SIG-M5 (cell line): ENCODE data around the gene MCCC1.
"Not testable (repeated sequence)": the region's sequence is repeated elsewhere in the genome, so short reads cannot be mapped to it uniquely, and the experiment has no call there.

ENCODE experiments used
- DNase-seq: peaks from one replicate; lab custom pipeline; 2025; lab: John Stamatoyannopoulos, UW

MCCC1 gene

DNA sequence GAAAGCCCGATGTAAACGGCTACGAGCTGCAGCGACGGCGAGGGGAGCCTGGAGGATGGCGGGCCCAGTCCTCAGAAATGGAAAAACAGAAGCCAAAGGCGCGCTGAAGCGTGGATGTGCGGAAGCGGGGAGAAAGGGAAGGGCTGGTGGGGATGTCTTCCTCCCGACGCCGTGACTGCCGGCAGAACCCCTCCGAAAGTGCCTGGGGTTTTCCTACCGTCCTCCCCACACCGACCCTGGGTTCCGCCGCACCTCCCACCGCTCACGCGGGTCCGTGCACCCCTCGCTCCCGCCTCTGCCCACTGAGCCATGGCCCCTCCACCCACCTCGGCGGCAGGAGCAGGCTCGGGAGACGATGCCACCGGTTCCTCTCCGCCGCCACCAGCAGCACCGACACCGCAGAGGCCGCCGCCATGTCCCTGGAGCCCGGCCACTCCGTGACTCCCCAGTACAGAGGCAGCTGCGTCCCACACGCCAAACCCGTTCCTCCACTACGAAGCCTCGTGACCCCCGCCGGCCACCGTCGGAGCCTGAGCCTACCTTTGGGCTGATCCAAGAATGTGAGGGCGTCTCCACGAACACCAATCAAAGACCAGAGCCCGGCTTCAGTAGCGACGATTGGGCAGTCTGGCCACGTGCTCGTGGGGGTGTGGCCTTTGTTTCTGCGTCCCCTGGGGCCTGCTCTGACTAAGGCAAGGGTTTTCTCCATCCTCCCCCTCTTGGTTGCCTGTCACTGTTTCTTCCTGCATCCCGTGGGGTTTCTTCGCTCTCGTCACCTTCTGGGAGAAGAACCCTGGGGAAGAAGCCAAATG, at the start of gene MCCC1:
MCCC1 (minus strand) TSS at position 471 of the 812 bp plus-strand sequence; CDS start at position 415, 56 bp downstream.
- DNase-seq = peak; percentile 98

DNA sequence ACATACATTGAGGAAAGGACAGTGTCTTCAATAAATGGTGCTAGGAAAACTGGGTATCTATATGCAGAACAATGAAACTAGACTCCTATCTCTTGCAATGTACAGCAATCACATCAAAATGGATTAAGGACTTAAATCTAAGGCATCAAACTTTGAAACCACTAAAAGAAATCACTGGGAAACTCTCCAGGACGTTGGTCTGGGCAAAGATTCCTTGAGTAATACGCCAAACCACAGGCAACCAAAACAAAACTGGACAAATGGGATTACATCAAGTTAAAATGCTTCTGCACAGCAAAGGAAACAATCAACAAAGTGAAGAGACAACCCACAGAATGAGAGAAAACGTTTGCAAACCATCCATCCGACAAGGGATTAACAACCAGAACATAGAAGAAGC, 48.8 kb upstream of the MCCC1 start:
- no peak for DNase-seq

DNA sequence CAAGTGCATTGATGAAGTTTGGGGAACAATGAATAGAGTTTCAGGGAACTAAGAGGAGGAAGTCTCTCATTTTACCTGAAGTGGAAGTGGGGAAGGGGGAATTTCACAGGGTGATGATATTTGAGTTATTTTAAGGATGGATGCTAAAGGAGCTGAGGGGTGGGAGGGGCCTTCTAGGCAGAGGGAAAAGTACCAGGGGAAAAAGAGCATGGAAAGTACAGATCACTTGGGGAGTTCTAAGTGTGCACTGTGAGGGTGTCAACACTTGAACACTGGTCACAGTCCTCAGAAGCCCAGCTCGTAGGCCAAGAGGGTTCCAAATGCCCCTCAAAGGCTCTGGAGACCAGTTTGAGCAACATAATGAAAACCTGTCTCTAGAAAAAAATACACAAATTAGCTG, 45.1 kb upstream of the MCCC1 start:
- no peak for DNase-seq

DNA sequence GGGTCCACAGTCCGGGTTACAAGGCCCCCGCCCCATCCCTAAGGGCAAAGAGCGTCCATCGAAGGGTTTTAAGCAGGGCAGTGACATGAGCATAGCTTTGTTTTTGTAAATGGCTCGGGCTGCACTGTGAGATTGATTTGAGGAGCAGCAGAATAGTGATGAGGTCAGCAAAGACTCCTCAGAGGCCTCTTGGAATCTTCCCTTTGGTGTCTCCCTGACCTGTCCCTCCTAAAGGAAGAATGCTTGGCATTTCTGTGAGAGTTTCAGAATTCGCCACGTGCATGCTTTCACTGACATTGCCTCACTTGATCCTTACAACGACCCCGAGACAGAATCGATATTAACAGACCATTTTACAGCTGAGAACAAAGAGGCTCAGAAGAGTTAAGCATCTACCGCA, 42.9 kb upstream of the MCCC1 start:
- DNase-seq = no peak

DNA sequence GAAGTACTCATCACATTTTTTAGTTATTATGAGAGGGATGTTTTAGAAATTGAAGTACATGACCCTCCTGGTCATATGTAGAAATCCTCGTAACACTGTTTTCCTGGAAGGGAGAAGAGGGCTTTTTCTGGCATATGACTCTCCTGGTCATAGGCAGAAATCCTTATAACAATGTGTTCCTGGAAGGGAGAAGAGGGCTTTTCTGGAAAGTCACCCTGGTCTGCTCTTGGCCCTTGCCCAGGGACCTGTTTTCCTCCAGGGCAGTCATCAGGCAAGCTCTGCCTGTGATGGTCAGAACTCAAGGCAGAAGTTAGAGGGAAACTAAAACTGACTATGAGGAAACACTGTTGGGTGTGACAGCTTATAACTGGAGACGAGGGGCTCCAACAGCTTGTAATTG, 35.5 kb upstream of the MCCC1 start:
- DNase-seq = no peak

DNA sequence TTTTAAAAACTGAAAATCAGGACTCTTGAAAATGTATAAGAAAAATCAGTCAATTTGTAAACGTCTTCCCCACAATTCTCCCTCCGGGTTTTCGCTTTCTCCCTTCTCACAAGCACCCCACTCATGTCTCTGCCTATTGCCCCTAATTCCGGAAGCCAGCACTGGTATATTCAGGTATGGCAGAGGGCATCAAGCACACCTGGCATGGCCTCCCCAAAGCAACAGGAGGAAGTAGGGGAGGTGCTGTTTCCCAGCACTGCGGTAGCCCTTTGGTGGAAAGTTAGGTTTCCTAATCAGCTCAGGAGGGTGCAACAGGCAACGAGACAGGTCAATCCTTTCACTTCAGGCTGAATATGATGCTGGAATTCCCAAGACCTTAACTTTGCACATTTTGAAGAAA, 33.1 kb upstream of the MCCC1 start:
- no peak for DNase-seq

DNA sequence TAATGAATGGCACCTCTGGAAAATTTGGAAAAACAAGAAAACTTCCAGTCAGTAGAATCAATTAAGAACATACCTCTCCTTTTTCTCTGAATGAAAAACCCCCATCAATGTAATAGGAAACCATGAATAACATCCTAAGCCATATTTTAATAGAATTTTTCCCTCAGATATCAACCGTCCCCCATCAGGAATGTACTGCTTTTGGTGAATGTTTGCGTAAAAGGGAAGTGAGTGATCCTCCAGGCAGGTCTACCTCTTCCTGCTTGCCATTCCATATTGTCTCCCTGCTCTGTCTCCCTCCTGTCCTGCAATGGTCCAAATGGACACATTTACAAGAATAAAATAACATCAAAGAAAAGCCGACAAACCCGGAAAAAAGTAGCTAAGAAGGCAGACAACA, 32.4 kb upstream of the MCCC1 start:
- no peak for DNase-seq

DNA sequence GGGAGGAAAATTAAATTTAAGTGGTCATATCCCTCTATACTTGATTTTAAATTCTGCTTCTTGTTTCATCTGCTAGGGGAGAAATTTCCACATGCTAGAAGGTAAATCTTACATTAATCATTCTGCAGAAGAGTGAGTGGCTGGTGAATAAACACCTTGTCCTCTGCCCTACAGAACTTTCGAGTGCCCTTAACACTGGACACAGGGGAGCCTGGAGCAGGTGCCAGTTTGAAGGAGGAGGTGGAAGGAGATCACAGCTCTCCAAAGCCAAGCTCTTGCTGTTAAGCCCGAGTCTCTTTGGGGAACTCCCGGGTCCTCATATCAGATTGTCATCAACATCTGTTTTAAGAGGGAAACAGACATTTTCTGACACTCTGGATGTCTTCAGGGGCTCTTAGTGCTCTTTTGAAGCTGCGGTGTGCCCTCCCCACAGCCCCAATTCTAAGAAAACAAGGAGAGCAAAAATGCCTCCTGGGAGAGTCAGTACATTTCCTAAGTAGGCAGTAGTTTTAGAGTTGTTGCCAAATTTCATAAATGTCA, 32.0 kb upstream of the MCCC1 start:
- no peak for DNase-seq

DNA sequence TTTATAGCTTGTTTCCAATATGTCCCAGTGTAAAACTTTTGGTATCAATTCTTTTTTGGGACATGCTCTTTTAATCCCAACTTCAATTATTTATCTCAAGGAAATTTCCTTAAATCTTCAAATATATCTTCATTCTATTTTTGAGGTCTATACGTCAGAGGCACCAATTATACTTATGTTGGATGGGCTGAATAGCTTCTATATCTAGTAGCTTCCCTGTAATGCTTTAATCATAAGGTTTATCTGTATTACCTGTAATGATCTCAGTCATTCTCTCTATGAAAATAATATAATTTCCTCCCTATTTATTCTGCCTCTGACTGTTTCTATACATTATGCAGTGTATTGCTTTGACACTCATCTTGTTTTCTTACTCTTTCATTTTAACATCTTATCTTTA, 29.9 kb upstream of the MCCC1 start:
- no peak for DNase-seq

DNA sequence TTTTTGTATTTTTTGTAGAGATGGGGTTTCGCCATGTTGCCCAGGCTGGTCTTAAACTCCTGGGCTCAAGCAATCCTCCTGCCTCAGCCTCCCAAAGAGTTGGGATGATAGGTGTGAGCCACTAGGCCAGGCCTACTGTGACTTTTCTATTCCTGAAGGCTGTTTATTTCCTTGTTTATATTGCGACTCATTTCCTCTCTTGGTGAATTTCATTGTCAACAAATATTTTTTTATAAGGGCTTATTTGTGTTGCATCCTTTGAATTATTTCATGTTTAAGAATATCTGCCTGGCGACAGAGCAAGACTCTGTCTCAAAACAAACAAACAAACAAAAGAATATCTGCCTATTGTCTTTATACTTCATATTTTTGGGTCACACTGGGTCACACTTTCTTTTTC, 29.4 kb upstream of the MCCC1 start:
- DNase-seq = no peak

DNA sequence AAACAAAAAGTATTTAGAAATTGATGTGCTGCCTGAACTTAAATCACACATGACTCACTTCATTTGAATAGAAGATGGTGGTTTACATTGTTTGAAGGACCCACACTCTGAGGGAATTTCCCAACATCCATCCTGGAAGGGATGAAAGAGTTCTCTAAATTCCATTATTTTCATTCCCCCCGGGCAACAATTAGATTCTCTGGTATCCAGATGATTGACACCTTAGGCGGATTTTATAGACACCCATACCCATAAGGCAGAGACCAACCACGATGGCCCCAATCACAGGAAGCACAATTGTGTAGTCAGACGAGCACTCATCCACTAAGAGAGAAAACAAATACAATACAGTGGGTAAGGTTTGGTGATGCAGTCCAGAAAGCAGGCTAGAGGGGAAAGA, 24.6 kb upstream of the MCCC1 start:
- no peak for DNase-seq

DNA sequence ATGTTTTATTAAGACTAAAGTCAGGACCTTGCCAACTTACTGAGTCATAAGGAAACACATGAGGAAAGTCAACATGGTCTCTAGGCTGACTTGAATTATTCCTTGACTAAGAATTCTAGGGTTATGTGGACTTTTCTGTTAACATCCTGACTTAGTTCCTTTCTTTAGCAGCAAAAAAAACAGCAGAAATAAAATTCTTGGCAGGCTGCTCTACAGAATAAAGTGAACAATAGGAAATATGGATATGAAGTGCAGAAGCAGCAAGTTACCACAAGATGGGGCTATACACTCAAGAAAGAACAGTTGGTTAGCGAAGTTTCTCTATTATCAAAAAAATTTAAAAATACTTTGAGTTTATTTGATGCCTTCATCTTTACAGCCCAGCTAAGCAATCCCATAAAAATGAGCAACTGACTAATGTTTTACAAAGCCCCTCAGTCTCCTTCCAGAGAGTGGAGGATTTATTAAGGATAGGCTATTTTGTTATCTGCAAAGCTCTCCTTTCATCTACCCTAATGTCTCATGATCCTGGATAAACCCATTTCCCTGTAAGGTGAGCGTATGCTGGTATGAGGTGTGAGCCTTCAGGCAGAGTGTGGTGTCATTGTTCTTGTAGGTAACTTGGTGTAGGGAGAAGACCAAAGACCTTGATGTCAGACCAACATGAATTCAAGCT, 23.1 kb upstream of the MCCC1 start:
- DNase-seq = peak; percentile 18

DNA sequence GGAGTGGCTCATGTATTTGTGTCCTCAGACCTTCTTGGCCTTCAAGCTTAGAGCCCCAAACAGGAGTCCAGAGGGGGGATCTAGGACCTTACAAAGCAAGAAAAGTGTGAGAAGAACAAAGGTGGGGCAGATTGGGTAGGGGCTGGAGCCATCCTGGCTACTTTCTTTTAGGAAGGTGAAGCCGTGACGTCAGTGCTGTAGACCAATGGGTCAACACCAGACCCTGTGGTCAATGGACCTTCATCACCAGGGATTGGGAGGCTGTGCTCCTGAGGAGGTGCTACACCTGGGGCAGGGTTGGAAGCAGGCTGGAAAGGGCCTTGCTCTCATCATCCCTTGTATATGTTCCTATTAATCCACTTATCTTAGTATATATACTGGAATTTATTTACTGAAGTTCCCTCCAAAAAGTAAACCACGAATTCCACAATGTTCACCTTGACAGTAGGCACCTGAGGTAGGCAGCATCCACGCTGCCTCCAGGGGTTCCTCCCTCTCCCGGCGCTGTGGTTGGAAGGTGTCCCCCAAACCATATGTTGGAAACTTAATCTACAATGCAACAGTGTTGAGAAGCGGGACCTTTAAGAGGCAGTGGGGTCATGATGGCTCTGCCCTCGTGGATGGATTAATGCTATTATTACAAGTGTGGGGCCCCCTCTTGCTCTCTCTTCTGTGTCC, 21.4 kb upstream of the MCCC1 start:
- DNase-seq = no peak

DNA sequence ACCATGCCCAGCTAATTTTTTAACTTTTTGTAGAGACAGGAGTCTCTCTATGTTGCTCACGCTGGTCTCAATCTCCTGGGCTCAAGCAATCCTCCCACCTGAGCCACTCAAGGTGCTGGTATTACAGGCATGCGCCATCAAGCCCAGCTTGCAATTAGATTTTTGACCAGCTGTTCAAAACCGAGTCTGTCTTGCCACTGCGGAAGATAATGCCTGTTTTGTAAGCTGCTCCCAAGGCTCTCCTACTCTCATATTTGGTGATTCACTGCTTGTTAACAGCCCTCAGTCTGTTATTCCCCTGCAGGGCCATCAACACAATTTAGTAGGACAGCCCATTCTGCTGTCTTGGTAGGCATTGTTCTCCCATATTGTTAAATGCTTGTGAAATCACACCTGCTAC, 17.8 kb upstream of the MCCC1 start:
- no peak for DNase-seq

DNA sequence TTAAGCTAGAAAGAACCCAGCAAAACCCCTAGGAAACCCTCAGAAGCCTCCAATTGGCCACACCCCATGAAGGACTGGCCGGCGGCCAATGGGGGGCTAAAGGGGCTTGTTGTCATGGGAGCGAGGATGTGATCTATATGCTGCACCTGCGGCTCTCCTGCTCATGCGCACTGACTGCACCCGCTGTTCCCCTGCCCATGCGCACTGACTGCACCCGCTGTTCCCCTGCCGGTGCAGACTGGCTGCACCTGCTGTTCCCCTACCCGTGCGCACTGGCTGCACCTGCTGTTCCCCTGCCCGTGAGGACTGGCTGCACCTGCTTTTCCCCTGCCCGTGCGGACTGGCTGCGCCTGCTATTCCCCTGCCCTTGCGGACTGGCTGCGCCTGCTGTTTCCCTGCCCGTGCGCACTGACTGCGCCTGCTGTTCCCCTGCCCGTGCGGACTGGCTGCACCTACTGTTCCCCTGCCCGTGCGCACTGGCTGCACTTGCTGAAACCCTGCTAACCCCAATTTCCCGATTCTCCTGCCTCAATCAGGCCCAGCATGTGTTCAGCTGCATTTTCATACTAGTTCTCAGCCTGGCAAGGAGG, 16.8 kb upstream of the MCCC1 start:
- DNase-seq = no peak

DNA sequence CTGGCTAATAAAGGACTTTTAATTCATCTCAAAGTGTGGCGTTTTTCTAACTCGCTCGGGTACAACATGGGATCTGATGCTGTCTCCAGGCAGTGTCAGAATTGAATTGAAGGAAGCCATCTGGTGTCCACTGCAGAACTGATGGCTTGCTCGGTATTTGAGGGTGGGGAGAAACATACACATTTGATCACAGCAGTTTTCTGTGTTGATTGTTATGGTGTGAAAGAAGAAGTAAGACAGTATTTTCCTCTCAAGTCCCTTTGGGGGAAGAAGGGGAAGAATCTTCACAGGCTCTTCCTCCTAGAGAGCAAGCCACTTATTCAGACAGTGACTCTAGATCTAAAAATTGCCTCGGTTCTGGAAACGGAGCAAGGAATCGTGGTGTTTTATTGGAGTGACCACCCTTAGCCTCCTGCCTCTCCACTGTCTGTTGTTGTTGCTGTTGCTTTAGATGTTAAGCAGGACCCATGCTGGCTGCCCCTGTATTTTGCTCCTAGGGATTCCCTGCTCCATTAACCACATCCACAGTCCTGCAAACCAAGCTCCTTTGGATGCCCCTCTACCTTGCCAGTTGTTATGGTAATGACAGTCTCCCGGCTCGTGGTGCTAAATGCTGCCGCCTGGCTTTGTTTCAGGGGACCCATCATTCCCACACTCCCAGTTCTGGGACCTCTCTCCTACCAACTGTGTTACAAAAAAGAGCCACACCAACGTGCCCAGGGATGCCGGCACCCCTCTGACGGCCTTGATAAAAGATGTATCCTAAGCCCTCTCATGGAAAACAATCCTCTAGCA, 15.3 kb upstream of the MCCC1 start:
- DNase-seq = no peak

DNA sequence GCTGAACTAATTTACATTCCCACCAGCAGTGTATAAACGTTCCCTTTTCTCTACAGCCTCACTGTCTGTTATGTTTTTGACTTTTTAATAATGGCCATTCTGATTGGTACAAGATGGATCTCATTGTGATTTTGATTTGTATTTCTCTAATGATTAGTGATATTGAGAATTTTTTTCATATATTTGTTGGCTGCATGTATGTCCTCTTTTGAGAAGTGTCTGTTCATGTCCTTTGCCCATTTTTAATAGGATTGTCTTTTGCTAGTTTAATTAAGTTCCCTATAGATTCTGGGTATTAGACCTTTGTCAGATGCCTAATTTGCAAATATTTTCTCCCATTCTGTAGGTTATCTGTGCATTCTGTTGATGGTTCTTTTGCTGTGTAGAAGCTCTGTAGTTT, 10.6 kb upstream of the MCCC1 start:
- DNase-seq = not testable (repeated sequence)

DNA sequence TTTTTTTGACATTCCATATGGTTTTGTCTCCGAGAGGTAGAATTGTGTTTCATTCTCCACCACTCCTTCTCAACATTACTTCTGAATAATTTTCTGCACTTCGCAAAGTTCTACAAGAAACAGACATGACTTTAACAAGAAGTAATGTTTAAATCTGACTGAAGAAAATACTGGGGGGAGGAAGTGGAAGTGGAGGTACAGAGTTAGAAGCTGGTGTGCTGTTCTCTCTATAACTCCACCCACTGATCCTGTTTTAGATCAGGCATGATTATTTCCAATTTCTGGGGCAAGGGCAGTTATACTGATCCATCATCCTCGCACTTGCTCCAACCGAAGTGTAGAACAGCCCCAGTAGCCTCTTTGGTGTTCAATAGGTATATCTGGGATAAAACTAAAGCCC, 9.2 kb upstream of the MCCC1 start:
- no peak for DNase-seq

DNA sequence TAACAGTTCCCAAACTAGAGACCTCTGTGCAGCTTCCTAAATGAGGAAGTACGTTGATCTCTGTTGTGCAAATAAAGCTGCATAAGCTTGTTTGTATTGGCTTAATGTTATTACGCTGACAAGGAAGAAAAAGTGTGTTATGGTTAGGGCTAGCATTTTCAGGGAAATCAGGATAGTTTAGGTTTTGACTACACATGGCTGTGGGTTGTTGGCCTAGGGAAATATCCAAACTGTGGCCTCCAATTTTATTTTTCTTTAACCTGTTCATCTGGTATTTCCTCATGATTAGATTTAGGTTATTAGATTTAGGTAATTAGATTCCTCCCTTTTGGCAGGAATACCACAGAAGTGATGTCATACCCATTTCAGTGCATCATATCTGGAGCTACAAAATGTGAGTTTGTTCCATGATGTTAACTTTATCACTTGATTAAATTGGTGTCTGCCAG, 8.7 kb upstream of the MCCC1 start:
- DNase-seq = peak; percentile 33

DNA sequence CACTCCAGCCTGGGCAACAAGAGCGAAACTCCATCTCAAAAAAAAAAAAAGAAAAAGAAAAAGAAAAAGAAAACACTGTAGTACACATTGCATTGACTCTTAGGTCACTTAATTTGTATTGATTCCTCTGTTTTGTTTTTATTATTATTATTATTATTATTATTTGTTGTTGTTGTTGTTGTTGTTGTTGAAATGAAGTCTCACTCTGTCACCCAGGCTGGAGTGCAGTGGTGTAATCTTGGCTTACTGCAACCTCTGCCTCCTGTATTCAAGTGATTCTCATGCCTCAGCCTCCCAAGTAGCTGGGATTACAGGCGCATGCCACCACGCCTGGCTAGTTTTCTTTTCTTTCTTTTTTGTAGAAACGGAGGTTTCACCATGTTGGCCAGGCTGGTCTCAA, 8.1 kb upstream of the MCCC1 start:
- DNase-seq = not testable (repeated sequence)

DNA sequence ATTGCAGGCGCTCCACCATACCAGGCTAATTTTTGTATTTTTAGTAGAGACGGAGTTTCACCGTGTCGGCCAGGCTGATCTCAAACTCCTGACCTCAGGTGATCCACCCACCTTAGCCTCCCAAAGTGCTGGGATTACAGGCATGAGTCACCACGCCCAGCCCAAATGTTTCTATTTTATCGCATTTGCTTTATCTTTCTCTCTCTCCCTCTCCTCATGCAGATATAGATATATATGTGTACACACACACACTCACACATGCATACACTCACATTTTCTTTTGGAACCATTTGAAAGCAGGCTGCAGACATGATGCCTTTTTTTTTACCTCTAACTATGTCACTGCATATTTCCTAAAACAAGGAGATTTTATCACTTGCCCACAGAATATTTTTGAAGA, 7.3 kb upstream of the MCCC1 start:
- DNase-seq = no peak

DNA sequence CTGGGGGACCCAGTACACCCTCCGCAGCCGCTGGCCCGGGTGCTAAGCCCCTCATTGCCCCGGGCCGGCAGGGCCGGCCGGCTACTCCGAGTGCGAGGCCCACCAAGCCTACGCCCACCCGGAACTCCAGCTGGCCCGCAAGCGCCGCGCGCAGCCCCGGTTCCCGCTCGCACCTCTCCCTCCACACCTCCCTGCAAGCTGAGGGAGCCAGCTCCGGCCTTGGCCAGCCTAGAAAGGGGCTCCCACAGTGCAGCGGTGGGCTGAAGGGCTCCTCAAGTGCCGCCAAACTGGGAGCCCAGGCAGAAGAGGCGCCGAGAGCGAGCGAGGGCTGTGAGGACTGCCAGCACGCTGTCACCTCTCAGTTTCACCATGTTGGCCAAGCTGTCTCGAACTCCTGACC, 4.7 kb upstream of the MCCC1 start:
- not testable (repeated sequence) for DNase-seq
